Endothelial cell of umbilical vein (primary cell): ENCODE data around the gene CYREN.

Experiments
- FOS ChIP-seq: IDR thresholded peaks from 2 replicates; pipeline ENCODE4 v1.6.1; 2011; ENCODE audit warnings: mild to moderate bottlenecking, low read length, moderate library complexity, borderline replicate concordance; ENCODE audit not compliant: insufficient read depth
- POLR2A ChIP-seq: IDR thresholded peaks from 2 replicates; pipeline ENCODE4 v1.6.1; 2012; ENCODE audit warnings: low read depth, mild to moderate bottlenecking, control low read depth, low read length
- POLR2AphosphoS5 ChIP-seq: IDR thresholded peaks from 2 replicates; pipeline ENCODE4 v1.6.1; 2012; ENCODE audit warnings: low read depth, mild to moderate bottlenecking, control low read depth, low read length, moderate library complexity; ENCODE audit not compliant: insufficient read depth
- TF ChIP-seq, protein P1 (sequence below), 2 donors: IDR thresholded peaks; 1 replicate in 1 of 2; 2 replicates in 1 of 2; pipeline ENCODE4 v1.5.1; 2011; ENCODE audit warnings: low read length in 2 of 2, mild to moderate bottlenecking in 2 of 2, moderate library complexity in 2 of 2, control low read depth in 1 of 2, inconsistent platforms in 1 of 2, low read depth in 1 of 2; ENCODE audit not compliant: insufficient read depth in 1 of 2; ENCODE audit errors: extremely low read depth in 1 of 2

DNA sequence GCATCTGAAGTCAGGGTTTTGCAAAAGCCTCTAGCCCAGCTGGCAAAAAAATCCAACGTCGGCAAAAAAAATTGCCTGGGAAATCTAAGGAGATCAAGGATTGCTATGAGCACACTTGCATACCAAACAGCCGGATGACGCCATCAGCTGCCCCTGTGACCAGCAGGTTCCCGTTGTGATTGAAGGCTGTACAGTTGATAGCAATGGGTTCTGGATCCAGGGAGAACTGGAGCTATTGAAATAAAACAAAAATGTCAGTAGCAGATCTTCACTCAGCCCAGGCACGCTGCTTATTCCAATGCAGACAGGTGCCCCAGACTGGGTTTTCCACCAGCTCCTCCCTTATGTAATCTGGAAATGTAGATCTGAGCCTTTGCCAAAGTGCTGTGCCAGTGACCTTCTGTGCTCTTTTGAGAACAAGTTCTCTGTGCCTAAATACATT is 18.7 kb upstream of the CYREN start:
- TF ChIP-seq POLR2AphosphoS5 = no peak
- TF ChIP-seq POLR2A = no peak
- TF ChIP-seq, protein P1, sequence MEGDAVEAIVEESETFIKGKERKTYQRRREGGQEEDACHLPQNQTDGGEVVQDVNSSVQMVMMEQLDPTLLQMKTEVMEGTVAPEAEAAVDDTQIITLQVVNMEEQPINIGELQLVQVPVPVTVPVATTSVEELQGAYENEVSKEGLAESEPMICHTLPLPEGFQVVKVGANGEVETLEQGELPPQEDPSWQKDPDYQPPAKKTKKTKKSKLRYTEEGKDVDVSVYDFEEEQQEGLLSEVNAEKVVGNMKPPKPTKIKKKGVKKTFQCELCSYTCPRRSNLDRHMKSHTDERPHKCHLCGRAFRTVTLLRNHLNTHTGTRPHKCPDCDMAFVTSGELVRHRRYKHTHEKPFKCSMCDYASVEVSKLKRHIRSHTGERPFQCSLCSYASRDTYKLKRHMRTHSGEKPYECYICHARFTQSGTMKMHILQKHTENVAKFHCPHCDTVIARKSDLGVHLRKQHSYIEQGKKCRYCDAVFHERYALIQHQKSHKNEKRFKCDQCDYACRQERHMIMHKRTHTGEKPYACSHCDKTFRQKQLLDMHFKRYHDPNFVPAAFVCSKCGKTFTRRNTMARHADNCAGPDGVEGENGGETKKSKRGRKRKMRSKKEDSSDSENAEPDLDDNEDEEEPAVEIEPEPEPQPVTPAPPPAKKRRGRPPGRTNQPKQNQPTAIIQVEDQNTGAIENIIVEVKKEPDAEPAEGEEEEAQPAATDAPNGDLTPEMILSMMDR (IDR thresholded peaks at IDR 0.05; ENCODE audit: extremely low read depth in 1 of 2, insufficient read depth in 1 of 2, low read depth in 1 of 2, low read length in 2 of 2) = no peak
- TF ChIP-seq FOS = no peak
